ACHN (cell line): ENCODE results near the gene NDUFS6.
"Not testable (repeated sequence)": the region's sequence is repeated elsewhere in the genome, so short reads cannot be mapped to it uniquely, and the experiment has no call there.

Source experiments
- DNase-seq: peaks from one replicate; pipeline ENCODE4 v3.0.0-alpha.2; 2015
- in situ Hi-C: cut with HindIII; loops from 2 replicates; pipeline ENCODE4 v1.10.0; 2017; ENCODE audit warnings: low sequenced_read_pairs, low pct_ligation_motif_present, low pct_unique_long_range_greater_than_20kb

Gene NDUFS6

GRCh38 chr5:1806199-1806598 lies 5.0 kb downstream of the NDUFS6 start:
- in situ Hi-C loops = no loop called here
- DNase-seq = no peak

DNA sequence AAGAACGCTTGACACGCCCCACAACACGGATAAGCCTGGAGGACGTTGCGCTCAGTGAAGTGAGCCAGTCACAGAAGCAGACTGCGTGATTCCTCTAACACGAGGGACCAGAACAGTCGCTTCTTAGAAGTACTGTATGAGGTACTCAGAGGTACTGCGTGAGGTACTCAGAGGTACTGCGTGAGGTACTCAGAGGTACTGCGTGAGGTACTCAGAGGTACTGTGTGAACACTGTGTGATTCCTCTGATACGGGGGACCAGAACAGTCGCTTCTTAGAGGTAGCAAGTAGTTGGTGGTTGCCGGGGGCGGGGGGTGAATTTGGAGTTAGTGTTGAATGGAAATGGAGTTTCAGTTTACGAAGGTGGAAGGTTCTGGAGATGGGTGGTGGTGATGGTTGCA lies 5.8 kb downstream of the NDUFS6 start:
- no peak for DNase-seq
- in situ Hi-C loops = no loop called here

DNA sequence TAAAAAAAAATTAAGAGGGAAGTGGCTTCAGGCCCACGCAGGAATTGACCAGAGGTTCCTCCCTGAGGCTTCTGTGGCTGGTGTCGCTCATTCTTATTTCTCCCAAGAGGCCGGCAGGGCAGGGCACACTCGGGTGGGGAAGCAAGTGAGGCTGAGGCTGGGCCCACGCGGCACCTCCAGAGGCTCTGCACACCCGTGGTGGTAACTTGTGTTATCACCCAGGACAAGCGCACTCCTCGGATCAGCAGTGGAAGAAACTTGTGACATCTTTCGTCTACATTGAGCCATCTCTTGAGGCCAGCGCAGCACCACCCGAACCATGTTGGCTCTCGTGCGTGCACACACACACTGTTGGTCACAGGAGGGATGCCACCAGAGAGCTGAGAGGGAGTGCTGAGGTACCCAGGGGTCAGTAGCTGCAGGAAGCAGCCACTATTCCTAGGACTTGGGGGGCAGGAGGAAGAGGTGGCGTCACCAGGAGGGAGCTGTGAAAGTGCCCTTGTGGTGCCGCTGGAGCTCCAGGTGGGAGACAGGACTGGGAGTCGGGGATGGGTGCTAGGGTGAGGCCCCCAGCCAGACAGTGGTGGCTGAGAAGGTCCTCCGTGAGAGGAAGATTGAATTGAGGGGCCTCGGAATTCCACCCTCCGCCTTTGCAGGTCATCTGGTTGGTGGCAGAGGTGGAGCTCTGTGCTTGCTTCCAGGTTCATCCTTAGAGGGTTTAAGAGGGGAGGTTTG lies 6.4 kb downstream of the NDUFS6 start:
- in situ Hi-C loops = no loop called here

GRCh38 chr5:1808439-1808838 lies 7.2 kb downstream of the NDUFS6 start:
- no peak for DNase-seq
- in situ Hi-C loops = no loop called here

More for the DNA sequence above, 6.4 kb downstream of the NDUFS6 start:
- no peak for DNase-seq

DNA sequence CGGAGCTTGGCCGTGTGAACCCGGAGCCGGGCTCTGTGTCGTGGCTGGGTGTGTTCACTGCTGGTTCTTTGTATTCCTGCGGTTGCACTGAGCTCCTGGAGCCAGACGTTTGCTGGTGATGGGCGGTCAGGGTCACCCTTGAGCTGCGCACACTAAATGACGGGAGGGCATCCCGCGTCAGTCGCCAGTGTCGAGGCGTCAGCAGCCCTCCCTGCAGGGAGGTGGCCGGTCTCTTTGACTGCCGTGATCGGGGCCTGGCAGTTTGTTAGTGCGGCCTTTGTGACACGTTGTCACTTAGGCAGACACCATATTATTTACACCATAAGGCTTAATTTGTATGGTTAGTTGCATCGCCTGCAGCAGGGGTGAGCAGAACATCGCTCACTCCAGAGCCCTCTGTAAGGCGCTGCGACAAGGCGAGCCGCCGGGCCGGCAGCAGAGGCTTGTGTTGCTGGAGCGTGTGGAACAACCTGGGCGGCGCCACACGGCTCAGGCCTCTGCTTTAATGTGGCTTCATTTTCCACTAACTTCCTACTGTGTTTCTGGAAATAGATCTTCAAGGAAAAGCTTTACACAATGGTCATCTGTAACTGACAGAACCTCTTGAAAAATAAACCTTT lies 8.3 kb downstream of the NDUFS6 start:
- DNase-seq = no peak
- in situ Hi-C loops = no loop called here

GRCh38 chr5:1810581-1811101 lies 9.4 kb downstream of the NDUFS6 start:
- in situ Hi-C loops = no loop called here
- DNase-seq = no peak

DNA sequence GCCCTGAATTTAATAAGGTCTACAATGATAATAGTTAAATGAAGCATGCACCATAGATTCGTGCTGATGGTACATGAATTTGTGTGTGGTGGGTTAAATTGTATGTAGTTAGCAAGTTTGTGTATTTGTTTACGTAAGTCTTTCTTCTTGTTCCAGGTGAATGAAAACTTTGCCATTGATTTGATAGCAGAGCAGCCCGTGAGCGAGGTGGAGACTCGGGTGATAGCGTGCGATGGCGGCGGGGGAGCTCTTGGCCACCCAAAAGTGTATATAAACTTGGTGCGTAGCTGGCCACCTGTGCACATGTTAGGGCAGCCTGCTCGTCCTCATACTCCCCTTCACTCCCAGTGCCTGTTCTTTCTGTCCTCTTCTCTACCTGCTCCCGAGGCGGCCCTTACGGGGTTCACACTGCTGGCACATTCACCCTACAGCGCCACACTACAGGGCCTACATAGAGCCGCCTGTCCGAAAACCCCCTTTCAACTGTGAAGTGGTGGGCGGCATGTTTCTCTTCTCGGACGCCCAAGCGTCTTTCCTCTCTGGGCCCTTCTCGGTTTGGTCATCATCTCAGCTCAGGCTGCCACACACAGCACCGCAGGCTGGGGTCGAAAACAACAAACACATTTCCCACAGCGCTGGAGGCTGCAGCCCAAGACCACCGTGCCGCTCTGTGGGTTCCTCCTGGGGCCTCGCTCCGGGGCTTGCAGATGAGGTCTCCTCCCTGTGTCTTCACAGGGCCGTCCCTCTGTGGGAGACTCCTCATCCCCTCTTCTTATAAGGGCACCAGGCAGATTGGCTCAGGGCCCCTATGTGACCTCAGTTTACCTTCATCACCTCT lies 13.2 kb downstream of the NDUFS6 start:
- no peak for DNase-seq
- in situ Hi-C loops = no loop called here

DNA sequence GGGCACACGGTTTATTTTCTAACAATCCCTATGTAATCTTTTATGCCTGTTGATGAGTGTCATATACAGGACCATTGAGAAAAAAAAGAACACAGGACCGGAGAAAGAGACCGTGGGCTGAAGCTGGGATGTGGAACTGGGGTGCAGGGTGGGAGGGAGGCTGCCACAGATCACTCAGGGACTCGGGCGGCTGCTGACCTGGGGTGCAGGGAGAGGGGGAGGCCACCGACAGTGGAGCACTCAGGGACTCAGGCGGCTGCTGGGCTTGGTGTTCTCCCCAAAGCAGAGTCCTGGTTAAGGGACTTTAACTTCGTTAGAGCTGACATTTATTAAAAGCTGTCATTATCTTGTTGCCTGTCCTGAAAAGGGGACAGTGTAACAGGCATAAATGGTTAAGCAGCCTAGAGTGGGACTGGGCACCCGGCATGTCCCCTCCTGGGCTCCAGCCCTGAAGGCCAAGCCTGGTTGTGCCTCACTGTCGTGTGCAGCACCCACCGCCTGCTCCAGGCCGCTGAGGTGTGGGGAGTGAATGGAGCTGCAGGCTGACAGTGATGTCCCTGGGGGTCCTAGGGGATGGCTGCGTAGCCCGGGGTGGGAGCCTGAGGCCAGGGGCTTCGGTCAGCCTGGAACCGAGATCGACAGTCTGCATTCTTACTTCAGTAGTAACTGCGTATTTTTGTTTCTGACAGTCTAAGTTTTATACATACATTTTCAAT lies 14.0 kb downstream of the NDUFS6 start:
- DNase-seq = no peak
- in situ Hi-C loops = no loop called here

DNA sequence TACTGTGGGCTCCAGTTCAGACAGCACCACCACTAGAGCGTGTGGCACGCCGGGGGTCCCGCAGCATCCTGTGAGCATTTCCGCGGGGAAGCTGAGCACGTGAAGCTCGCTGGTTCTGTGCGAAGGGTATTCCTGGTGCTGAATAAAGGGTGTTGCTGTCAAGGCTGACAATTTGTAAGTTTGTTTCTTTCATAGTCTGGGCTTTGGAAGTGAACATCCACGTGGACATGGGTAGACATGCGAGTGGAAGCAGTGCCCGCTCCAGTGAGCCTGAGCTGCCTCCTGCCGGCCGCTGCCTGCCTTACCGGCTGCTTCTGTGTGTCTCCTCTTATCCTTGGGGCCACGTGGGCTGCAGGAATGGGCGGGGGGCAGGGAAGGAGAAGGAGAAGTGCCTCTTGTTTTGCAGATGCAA lies 14.7 kb downstream of the NDUFS6 start:
- in situ Hi-C loops = no loop called here
- DNase-seq = no peak

- in situ Hi-C loops, DNase-seq: not testable (repeated sequence)
Measured at GRCh38 chr5:1816495-1817089, 15.4 kb downstream of the NDUFS6 start.

- in situ Hi-C loops = no loop called here
- no peak for DNase-seq
Measured at GRCh38 chr5:1817261-1818043, 16.2 kb downstream of the NDUFS6 start.

GRCh38 chr5:1818784-1819183 lies 17.6 kb downstream of the NDUFS6 start:
- in situ Hi-C loops = no loop called here
- DNase-seq = no peak

- in situ Hi-C loops = no loop called here
Measured at GRCh38 chr5:1819458-1819857, 18.3 kb downstream of the NDUFS6 start.

DNA sequence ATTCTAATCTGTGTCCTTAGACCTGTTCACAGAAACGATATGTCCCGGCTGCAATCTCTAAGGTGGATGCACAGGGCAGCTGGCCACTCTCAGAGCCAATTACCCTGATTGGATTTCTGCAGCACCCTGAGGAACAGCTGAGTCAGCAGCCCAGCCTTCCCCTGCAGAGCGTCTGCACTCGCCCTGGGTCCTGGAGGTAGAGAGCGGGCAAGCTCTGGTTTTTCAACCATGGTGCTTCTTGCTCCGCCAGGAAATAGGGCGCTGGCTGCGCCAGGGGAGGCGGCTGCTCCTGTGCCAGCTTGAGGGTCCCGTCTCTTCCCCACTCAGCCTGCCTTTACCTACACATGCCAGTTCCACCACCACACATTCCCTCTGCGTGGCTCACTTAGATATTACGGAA lies 19.2 kb downstream of the NDUFS6 start:
- DNase-seq = no peak
- in situ Hi-C loops = no loop called here

More at GRCh38 chr5:1819458-1819857, 18.3 kb downstream of the NDUFS6 start:
- no peak for DNase-seq

- in situ Hi-C loops = no loop called here
Measured at GRCh38 chr5:1820926-1821325, 19.7 kb downstream of the NDUFS6 start.

DNA sequence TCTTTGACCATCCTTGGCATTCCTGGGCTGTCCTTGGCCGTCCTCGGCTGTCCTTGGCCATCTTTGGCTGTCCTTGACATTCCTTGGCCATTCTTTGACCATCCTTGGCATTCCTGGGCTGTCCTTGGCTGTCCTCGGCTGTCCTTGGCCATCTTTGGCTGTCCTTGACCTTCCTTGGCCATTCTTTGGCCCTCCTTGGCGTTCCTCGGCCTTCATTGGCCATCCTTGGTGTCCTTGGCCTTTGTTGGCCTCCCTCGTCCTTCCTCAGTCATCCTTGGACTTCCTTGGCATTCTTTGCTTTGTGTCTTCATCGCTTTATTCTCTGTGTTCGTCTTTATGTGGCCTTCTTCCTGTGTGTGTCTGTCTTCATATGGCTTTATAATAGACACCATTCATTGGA lies 20.7 kb downstream of the NDUFS6 start:
- in situ Hi-C loops = no loop called here
- DNase-seq = no peak

More at GRCh38 chr5:1820926-1821325, 19.7 kb downstream of the NDUFS6 start:
- DNase-seq = no peak

DNA sequence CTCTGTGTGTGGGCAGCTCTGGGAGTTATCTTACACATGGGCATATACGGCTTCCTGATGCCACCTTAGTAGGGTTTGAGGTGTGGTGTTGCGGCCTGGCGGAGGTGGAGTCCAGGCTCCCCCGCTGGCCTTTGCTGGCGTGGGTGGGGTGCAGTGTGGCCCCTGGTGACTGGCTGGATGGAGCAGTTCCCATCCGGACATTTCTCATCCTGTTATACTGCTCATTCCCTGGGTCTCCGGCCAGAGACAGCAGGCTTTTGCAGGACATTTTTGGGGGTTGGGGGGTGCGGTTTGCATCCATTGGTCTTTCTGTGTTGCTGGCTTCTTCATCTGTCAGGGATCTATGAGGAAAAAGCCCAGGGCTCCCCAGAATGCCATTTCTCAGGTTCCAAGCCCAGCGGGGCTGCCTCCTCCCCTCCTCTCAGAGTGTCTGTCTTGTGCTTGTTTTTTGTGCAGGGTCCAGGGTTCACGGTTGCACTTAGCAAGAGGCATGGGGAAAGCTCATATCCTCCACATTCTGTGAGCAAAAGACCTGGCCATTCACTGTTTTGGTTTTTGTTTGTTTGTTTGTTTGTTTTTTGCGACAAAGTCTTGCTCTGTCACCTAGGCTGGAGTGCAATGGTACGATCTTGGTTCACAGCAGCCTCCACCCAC lies 22.3 kb downstream of the NDUFS6 start:
- in situ Hi-C loops = no loop called here
- DNase-seq = no peak
